ENCODE results near the gene STAG3. TPM values are rescaled to one million over a fixed set of nuclear protein-coding genes. Genes with fewer than 3 reads are reported as not detected.
A peak's percentile ranks its signal among the peaks of the same experiment; 100 is the strongest.
"Not testable (repeated sequence)": the region's sequence is repeated elsewhere in the genome, so short reads cannot be mapped to it uniquely, and the experiment has no call there.

STAG3 gene
- total and polyA plus RNA-seq, 9 of the 15 experiments (the other 6 are each of a cell fraction or from before 2014, with no cell fraction given) = 0.54 to 2.5 (median 1.7) TPM

DNA sequence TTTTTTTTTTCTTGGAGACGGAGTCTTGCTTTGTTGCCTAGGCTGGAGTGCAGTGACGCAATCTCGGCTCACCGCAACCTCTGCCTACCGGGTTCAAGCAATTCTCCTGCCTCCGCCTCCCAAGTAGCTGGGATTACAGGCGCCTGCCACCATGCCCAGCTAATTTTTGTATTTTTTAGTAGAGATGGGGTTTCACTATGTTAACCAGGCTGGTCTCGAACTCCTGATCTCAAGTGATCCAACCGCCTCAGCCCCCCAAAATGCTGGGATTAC is 69.1 kb downstream of the STAG3 start:
- H3K9me1 ChIP-seq (ENCODE audit: control insufficient read depth, insufficient read depth, low read length); CTCF ChIA-PET (ENCODE audit: low intra/inter-chr PET ratio); FAIRE-seq; H2AFZ ChIP-seq (ENCODE audit: low read depth, low read length); H4K20me1 ChIP-seq (replicated peaks; ENCODE audit: control insufficient read depth, insufficient read depth, low read length); H3K79me2 ChIP-seq (ENCODE audit: control insufficient read depth, insufficient read depth, low read length); BruUV-seq (replicated peaks); H3K27ac ChIP-seq (ENCODE audit: extremely low read depth, low read depth, low read length); H3K9me3 ChIP-seq (replicated peaks; ENCODE audit: control insufficient read depth, insufficient read depth, low read depth, low read length); H3K36me3 ChIP-seq (ENCODE audit: control insufficient read depth, insufficient read depth, low read length); H3K27me3 ChIP-seq (ENCODE audit: control insufficient read depth in 2 of 2, insufficient read depth in 2 of 2, low read length in 2 of 2); H3K9ac ChIP-seq (ENCODE audit: insufficient read depth in 1 of 2, low read depth in 2 of 2, low read length in 2 of 2); in situ Hi-C loops (cut with MboI); DNase-seq (ENCODE audit: extremely low read depth in 1 of 4, low spot score in 3 of 4); intact Hi-C loops (cut with micrococcal nuclease); H3K4me3 ChIP-seq; ATAC-seq; POLR2A ChIA-PET; TF ChIP-seq CEBPG (CRISPR knock-in tag; IDR thresholded peaks at IDR 0.05): not testable (repeated sequence)
- H3K4me2 ChIP-seq (ENCODE audit: insufficient read depth, low read length) = 0 out of 2 replicates have a peak overlapping the region, but pooled peaks have one; percentile 58
- WGBS (ENCODE audit: insufficient coverage, low coverage, missing lambda C conversion rate) = 80% methylated on average over 6 of the region's 9 CpGs
- TF ChIP-seq CEBPB (tag; IDR thresholded peaks at IDR 0.05) (peak; percentile 81), CEBPG (tag; conservative IDR thresholded peaks at IDR 0.05 in 1 of 2, IDR thresholded peaks at IDR 0.05 in 1 of 2) (0 out of 4 replicates have a peak, but pooled peaks of 1 of the 2 experiments have one; percentile 9)
- peaks cover 23 to 45% of the 10 kb centered on the region in 2 experiments for H3K4me1 ChIP-seq (replicated peaks in 1 of 2; ENCODE audit: control insufficient read depth in 2 of 2, insufficient read depth in 2 of 2, low read length in 2 of 2)

- peaks cover 23 to 44% of the 10 kb centered on the region in 2 experiments for H3K4me1 ChIP-seq (replicated peaks in 1 of 2; ENCODE audit: control insufficient read depth in 2 of 2, insufficient read depth in 2 of 2, low read length in 2 of 2)
- H3K9ac ChIP-seq (ENCODE audit: insufficient read depth in 1 of 2, low read depth in 2 of 2, low read length in 2 of 2) = peak overlapping the region; percentile 25 to 82; a peak in 3 of 4 replicates
- intact Hi-C loops (cut with micrococcal nuclease) (no loop called here), in situ Hi-C loops (cut with MboI) (no loop called here)
- DNase-seq (ENCODE audit: extremely low read depth in 1 of 4, low spot score in 3 of 4) (peak; percentile 63 to 77 (median 66)), ATAC-seq (peak; percentile 74), FAIRE-seq (no peak)
- no peaks in the 10 kb centered on the region for H3K9me3 ChIP-seq (replicated peaks; ENCODE audit: control insufficient read depth, insufficient read depth, low read depth, low read length)
- no peaks in the 10 kb centered on the region; the same call in 2 of the 3 replicates for H3K79me2 ChIP-seq (ENCODE audit: control insufficient read depth, insufficient read depth, low read length)
- H3K27me3 ChIP-seq (ENCODE audit: control insufficient read depth in 2 of 2, insufficient read depth in 2 of 2, low read length in 2 of 2) = no peaks in the 10 kb centered on the region
- ChIA-PET POLR2A (interaction anchor here (0.6 kb wide), 1 partner anchor 524 kb away, joined by 3 read pairs; no protein-coding TSS in a partner anchor), CTCF (ENCODE audit: low intra/inter-chr PET ratio) (no interaction called here)
- no peaks in the 10 kb centered on the region for H3K9me1 ChIP-seq (ENCODE audit: control insufficient read depth, insufficient read depth, low read length)
- no peak overlapping the region for H3K4me3 ChIP-seq
- no TSS peak for BruUV-seq (replicated peaks)
- 0 out of 3 replicates have a peak overlapping the region, but pooled peaks have one; percentile 48 for H3K27ac ChIP-seq (ENCODE audit: extremely low read depth, low read depth, low read length)
- H3K36me3 ChIP-seq (ENCODE audit: control insufficient read depth, insufficient read depth, low read length) = no peaks in the 10 kb centered on the region
- WGBS (ENCODE audit: insufficient coverage, low coverage, missing lambda C conversion rate) = 28% methylated on average over 11 of the region's 11 CpGs
- 0 out of 2 replicates have a peak, but pooled peaks cover 5% of the 10 kb centered on the region for H4K20me1 ChIP-seq (replicated peaks; ENCODE audit: control insufficient read depth, insufficient read depth, low read length)
- peak overlapping the region; percentile 0; the same call in 1 of the 2 replicates for H2AFZ ChIP-seq (ENCODE audit: low read depth, low read length)
- peak overlapping the region; percentile 58 for H3K4me2 ChIP-seq (ENCODE audit: insufficient read depth, low read length)
- TF ChIP-seq TEAD4 (IDR thresholded peaks at IDR 0.05; ENCODE audit: low read length) = no peak
- no peak for TF ChIP-seq TEAD4 (CRISPR knock-in tag; IDR thresholded peaks at IDR 0.05; ENCODE audit: borderline replicate concordance)
- peak; percentile 79 for TF ChIP-seq RBM25 (IDR thresholded peaks at IDR 0.05; ENCODE audit: low read depth, low read length, severe bottlenecking)
- TF ChIP-seq CTBP1 (IDR thresholded peaks at IDR 0.05; ENCODE audit: borderline replicate concordance) = peak; percentile 93
- TF ChIP-seq ZSCAN29 (IDR thresholded peaks at IDR 0.05) = no peak
- peak in 1 of 2 experiments; percentile 92; a peak in 2 of 4 replicates for TF ChIP-seq FOXA3 (CRISPR knock-in tag; conservative IDR thresholded peaks at IDR 0.05 in 1 of 2, IDR thresholded peaks at IDR 0.05 in 1 of 2)
- TF ChIP-seq KAT2B (IDR thresholded peaks at IDR 0.05; ENCODE audit: low read depth, low read length) = no peak
- TF ChIP-seq ZNF551 (CRISPR knock-in tag; IDR thresholded peaks at IDR 0.05) = no peak
- no peak for TF ChIP-seq TRIM28 (IDR thresholded peaks at IDR 0.05)
- TF ChIP-seq KDM1A (IDR thresholded peaks at IDR 0.05) = peak; percentile 73 to 85
- TF ChIP-seq GTF2A2 (tag; IDR thresholded peaks at IDR 0.05) = no peak
- TF ChIP-seq MAFF (IDR thresholded peaks at IDR 0.05; ENCODE audit: low read length) = peak; percentile 47
- no peak for TF ChIP-seq BRF1 (IDR thresholded peaks at IDR 0.05; ENCODE audit: borderline replicate concordance, extremely low read depth, insufficient read length)
- TF ChIP-seq L3MBTL2 (IDR thresholded peaks at IDR 0.05) = no peak
- TF ChIP-seq CBFB (CRISPR knock-in tag; IDR thresholded peaks at IDR 0.05) = no peak
- peak; percentile 60 for TF ChIP-seq MAFK (IDR thresholded peaks at IDR 0.05; ENCODE audit: low read length)
- TF ChIP-seq CBX1 (IDR thresholded peaks at IDR 0.05; ENCODE audit: low read depth) = 0 out of 2 replicates have a peak, but pooled peaks have one; percentile 76
Measured at GRCh38 chr7:100247152-100247757, 69.5 kb downstream of the STAG3 start.

All from K562 (cell line).